Dendritic cell treated with granulocyte-macrophage colony-stimulating factor and Interleukin-4, amounts not matched to agents 40 ng/mL and 50 ng/mL, for 4 days (primary cell): Measurements from ENCODE around the gene SLAIN1.

Experiments
- H3K27ac Mint-ChIP-seq: one replicate; pipeline ENCODE4 v1.8.0; 2022; ENCODE audit warnings: mild to moderate bottlenecking, mixed read lengths
- H3K27me3 Mint-ChIP-seq: one replicate; pipeline ENCODE4 v1.8.0; 2022; ENCODE audit warnings: mild to moderate bottlenecking, mixed read lengths
- H3K36me3 Mint-ChIP-seq: one replicate; pipeline ENCODE4 v1.8.0; 2022; ENCODE audit warnings: low read depth, mixed read lengths
- H3K4me1 Mint-ChIP-seq: one replicate; pipeline ENCODE4 v1.8.0; 2022; ENCODE audit warnings: low read depth, mixed read lengths
- H3K4me3 Mint-ChIP-seq: one replicate; pipeline ENCODE4 v1.8.0; 2022; ENCODE audit warnings: mild to moderate bottlenecking, moderate library complexity, mixed read lengths
- H3K9me3 Mint-ChIP-seq: one replicate; pipeline ENCODE4 v1.8.0; 2022; ENCODE audit warnings: mixed read lengths
- intact Hi-C: fragments of 100-400 bp; cut with micrococcal nuclease; formaldehyde crosslinking; loops from one replicate; pipeline ENCODE4 v1.15.0; 2022

SLAIN1 gene

GRCh38 chr13:77749344-77749880 lies 51.9 kb downstream of the SLAIN1 start:
- no peaks in the 10 kb centered on the region for H3K9me3 Mint-ChIP-seq
- H3K4me3 Mint-ChIP-seq = no peak overlapping the region
- no peaks in the 10 kb centered on the region for H3K27me3 Mint-ChIP-seq
- H3K27ac Mint-ChIP-seq = no peak overlapping the region
- intact Hi-C loops = no loop called here
- H3K36me3 Mint-ChIP-seq = no peaks in the 10 kb centered on the region
- H3K4me1 Mint-ChIP-seq = no peaks in the 10 kb centered on the region

- Mint-ChIP-seq H3K27ac (no peak overlapping the region), H3K9me3 (no peaks in the 10 kb centered on the region), H3K27me3 (no peaks in the 10 kb centered on the region), H3K4me1 (no peaks in the 10 kb centered on the region), H3K36me3 (no peaks in the 10 kb centered on the region), H3K4me3 (no peak overlapping the region)
- intact Hi-C loops = loop anchor here (1.0 to 10.0 kb wide), 2 partner anchors 158 to 257 kb away; no protein-coding TSS in a partner anchor
These were observed 54.3 kb downstream of the SLAIN1 start for GRCh38 chr13:77751513-77752456.

- Mint-ChIP-seq H3K27ac (no peak overlapping the region), H3K36me3 (no peaks in the 10 kb centered on the region), H3K27me3 (no peaks in the 10 kb centered on the region), H3K4me3 (no peak overlapping the region), H3K4me1 (no peaks in the 10 kb centered on the region), H3K9me3 (no peaks in the 10 kb centered on the region)
- intact Hi-C loops = loop anchor here (1.0 to 10.0 kb wide), 2 partner anchors 159 to 258 kb away; no protein-coding TSS in a partner anchor
These were observed 55.1 kb downstream of the SLAIN1 start for GRCh38 chr13:77752512-77753069.

GRCh38 chr13:77760893-77761292 lies 63.4 kb downstream of the SLAIN1 start:
- H3K36me3 Mint-ChIP-seq = no peaks in the 10 kb centered on the region
- H3K27me3 Mint-ChIP-seq = no peaks in the 10 kb centered on the region
- H3K9me3 Mint-ChIP-seq = no peaks in the 10 kb centered on the region
- intact Hi-C loops = no loop called here
- H3K27ac Mint-ChIP-seq = no peak overlapping the region
- no peaks in the 10 kb centered on the region for H3K4me1 Mint-ChIP-seq
- H3K4me3 Mint-ChIP-seq = no peak overlapping the region

GRCh38 chr13:77767413-77767812 lies 69.9 kb downstream of the SLAIN1 start:
- Mint-ChIP-seq H3K27ac (no peak overlapping the region), H3K9me3 (peaks cover 24% of the 10 kb centered on the region), H3K4me3 (no peak overlapping the region), H3K27me3 (no peaks in the 10 kb centered on the region), H3K36me3 (no peaks in the 10 kb centered on the region), H3K4me1 (peaks cover 10% of the 10 kb centered on the region)
- intact Hi-C loops = no loop called here

GRCh38 chr13:77774181-77774580 lies 76.7 kb downstream of the SLAIN1 start:
- Mint-ChIP-seq H3K27ac (no peak overlapping the region), H3K4me3 (no peak overlapping the region), H3K9me3 (peaks cover 6% of the 10 kb centered on the region), H3K4me1 (peaks cover 4% of the 10 kb centered on the region), H3K27me3 (no peaks in the 10 kb centered on the region), H3K36me3 (no peaks in the 10 kb centered on the region)
- intact Hi-C loops = no loop called here

- Mint-ChIP-seq H3K9me3 (no peaks in the 10 kb centered on the region), H3K4me1 (peaks cover 12% of the 10 kb centered on the region), H3K27me3 (no peaks in the 10 kb centered on the region), H3K27ac (no peak overlapping the region), H3K36me3 (no peaks in the 10 kb centered on the region), H3K4me3 (no peak overlapping the region)
- intact Hi-C loops = no loop called here
These were observed 79.2 kb downstream of the SLAIN1 start for GRCh38 chr13:77776704-77777103.

GRCh38 chr13:77779552-77780272 lies 82.2 kb downstream of the SLAIN1 start:
- Mint-ChIP-seq H3K36me3 (no peaks in the 10 kb centered on the region), H3K4me1 (peaks cover 7% of the 10 kb centered on the region), H3K4me3 (no peak overlapping the region), H3K9me3 (no peaks in the 10 kb centered on the region), H3K27ac (no peak overlapping the region), H3K27me3 (no peaks in the 10 kb centered on the region)
- intact Hi-C loops = loop anchor here (1.0 kb wide), 1 partner anchor 342 kb away; no protein-coding TSS in a partner anchor

- intact Hi-C loops = no loop called here
- Mint-ChIP-seq H3K4me3 (no peak overlapping the region), H3K27ac (no peak overlapping the region)
These were observed 84.3 kb downstream of the SLAIN1 start for GRCh38 chr13:77781808-77782207.

GRCh38 chr13:77784515-77784914 lies 87.0 kb downstream of the SLAIN1 start:
- Mint-ChIP-seq H3K4me3 (no peak overlapping the region), H3K36me3 (no peaks in the 10 kb centered on the region), H3K27ac (no peak overlapping the region), H3K4me1 (peaks cover 14% of the 10 kb centered on the region), H3K27me3 (no peaks in the 10 kb centered on the region), H3K9me3 (no peaks in the 10 kb centered on the region)
- intact Hi-C loops = no loop called here

More at GRCh38 chr13:77781808-77782207, 84.3 kb downstream of the SLAIN1 start:
- H3K27me3 Mint-ChIP-seq = no peaks in the 10 kb centered on the region
- no peaks in the 10 kb centered on the region for H3K36me3 Mint-ChIP-seq
- H3K4me1 Mint-ChIP-seq = peaks cover 7% of the 10 kb centered on the region
- no peaks in the 10 kb centered on the region for H3K9me3 Mint-ChIP-seq

- intact Hi-C loops = no loop called here
- Mint-ChIP-seq H3K36me3 (peaks cover 11% of the 10 kb centered on the region), H3K4me1 (peaks cover 14% of the 10 kb centered on the region), H3K27ac (no peak overlapping the region), H3K9me3 (peaks cover 17% of the 10 kb centered on the region), H3K4me3 (no peak overlapping the region), H3K27me3 (no peaks in the 10 kb centered on the region)
These were observed 89.3 kb downstream of the SLAIN1 start for GRCh38 chr13:77786695-77787287.

GRCh38 chr13:77789376-77789775 lies 91.9 kb downstream of the SLAIN1 start:
- peaks cover 28% of the 10 kb centered on the region for H3K9me3 Mint-ChIP-seq
- intact Hi-C loops = no loop called here
- H3K36me3 Mint-ChIP-seq = peaks cover 11% of the 10 kb centered on the region
- no peak overlapping the region for H3K4me3 Mint-ChIP-seq
- H3K27me3 Mint-ChIP-seq = no peaks in the 10 kb centered on the region
- H3K4me1 Mint-ChIP-seq = peaks cover 14% of the 10 kb centered on the region
- no peak overlapping the region for H3K27ac Mint-ChIP-seq

GRCh38 chr13:77800219-77800618 lies 102.7 kb downstream of the SLAIN1 start:
- Mint-ChIP-seq H3K9me3 (no peaks in the 10 kb centered on the region), H3K27me3 (no peaks in the 10 kb centered on the region), H3K4me1 (no peaks in the 10 kb centered on the region), H3K4me3 (no peak overlapping the region), H3K27ac (no peak overlapping the region), H3K36me3 (no peaks in the 10 kb centered on the region)
- intact Hi-C loops = no loop called here
